Measurements from ENCODE around the gene CELA2A. TPM values are rescaled to one million over a fixed set of nuclear protein-coding genes. Genes with fewer than 3 reads are reported as not detected.
"Not testable (repeated sequence)": the region's sequence is repeated elsewhere in the genome, so short reads cannot be mapped to it uniquely, and the experiment has no call there.

CELA2A gene
- total RNA-seq, 1 donor from 2014 or later: not detected

- DNase-seq (ENCODE audit: missing footprints): no peak
- ATAC-seq: no peak
- intact Hi-C loops (cut with DNase I): no loop called here
These were observed 33.0 kb upstream of the CELA2A start for GRCh38 chr1:15423355-15424077.

GRCh38 chr1:15424146-15424667 is 32.3 kb upstream of the CELA2A start:
- DNase-seq (ENCODE audit: missing footprints): peak; percentile 8
- intact Hi-C loops (cut with DNase I): no loop called here
- ATAC-seq: no peak

- DNase-seq (ENCODE audit: missing footprints): peak; percentile 25
- no peak for ATAC-seq
- intact Hi-C loops (cut with DNase I): no loop called here
These were observed 31.6 kb upstream of the CELA2A start for GRCh38 chr1:15424981-15425380.

GRCh38 chr1:15425521-15425920 is 31.0 kb upstream of the CELA2A start:
- no peak for ATAC-seq
- no peak for DNase-seq (ENCODE audit: missing footprints)
- intact Hi-C loops (cut with DNase I): no loop called here

- DNase-seq (ENCODE audit: missing footprints) (no peak), ATAC-seq (no peak)
- intact Hi-C loops (cut with DNase I): no loop called here
These were observed 30.6 kb upstream of the CELA2A start for GRCh38 chr1:15425958-15426357.

GRCh38 chr1:15426492-15427279 is 29.8 kb upstream of the CELA2A start:
- intact Hi-C loops (cut with DNase I): no loop called here
- DNase-seq (ENCODE audit: missing footprints) (no peak), ATAC-seq (peak; percentile 18)

- DNase-seq (ENCODE audit: missing footprints): no peak
- ATAC-seq: peak; percentile 23
- intact Hi-C loops (cut with DNase I): no loop called here
These were observed 29.3 kb upstream of the CELA2A start for GRCh38 chr1:15427280-15427666.

GRCh38 chr1:15428252-15428651 is 28.3 kb upstream of the CELA2A start:
- peak; percentile 20 for DNase-seq (ENCODE audit: missing footprints)
- ATAC-seq; intact Hi-C loops (cut with DNase I): not testable (repeated sequence)

GRCh38 chr1:15428815-15429435 is 27.6 kb upstream of the CELA2A start:
- ATAC-seq (no peak), DNase-seq (ENCODE audit: missing footprints) (peak; percentile 39)
- intact Hi-C loops (cut with DNase I): no loop called here

- peak; percentile 50 for DNase-seq (ENCODE audit: missing footprints)
- no peak for ATAC-seq
- intact Hi-C loops (cut with DNase I): loop anchor here (5.0 kb wide), 1 partner anchor 73 kb away; no protein-coding TSS in a partner anchor
These were observed 26.8 kb upstream of the CELA2A start for GRCh38 chr1:15429701-15430149.

GRCh38 chr1:15430787-15431570 is 25.6 kb upstream of the CELA2A start:
- ATAC-seq (peak; percentile 67), DNase-seq (ENCODE audit: missing footprints) (peak; percentile 85)
- intact Hi-C loops (cut with DNase I): loop anchor here (1.0 to 5.0 kb wide), 2 partner anchors 71 to 107 kb away; no protein-coding TSS in a partner anchor

- no peak for DNase-seq (ENCODE audit: missing footprints)
- ATAC-seq: no peak
- intact Hi-C loops (cut with DNase I): loop anchor here (1.0 to 5.0 kb wide), 2 partner anchors 71 to 107 kb away; no protein-coding TSS in a partner anchor
These were observed 25.0 kb upstream of the CELA2A start for GRCh38 chr1:15431571-15431948.

- DNase-seq (ENCODE audit: missing footprints): no peak
These were observed 24.2 kb upstream of the CELA2A start for GRCh38 chr1:15432324-15432723.

GRCh38 chr1:15433471-15433870 is 23.1 kb upstream of the CELA2A start:
- DNase-seq (ENCODE audit: missing footprints) (no peak), ATAC-seq (no peak)
- intact Hi-C loops (cut with DNase I): loop anchor here (5.0 kb wide), 1 partner anchor 69 kb away; no protein-coding TSS in a partner anchor

More at GRCh38 chr1:15432324-15432723, 24.2 kb upstream of the CELA2A start:
- intact Hi-C loops (cut with DNase I): loop anchor here (5.0 kb wide), 1 partner anchor 70 kb away; no protein-coding TSS in a partner anchor
- no peak for ATAC-seq

- not testable (repeated sequence) for ATAC-seq; DNase-seq (ENCODE audit: missing footprints)
- intact Hi-C loops (cut with DNase I): loop anchor here (5.0 kb wide), 1 partner anchor 68 kb away; no protein-coding TSS in a partner anchor
These were observed 21.8 kb upstream of the CELA2A start for GRCh38 chr1:15434739-15435138.

- ATAC-seq: no peak
- intact Hi-C loops (cut with DNase I): no loop called here
- no peak for DNase-seq (ENCODE audit: missing footprints)
These were observed 21.1 kb upstream of the CELA2A start for GRCh38 chr1:15435239-15436077.

- DNase-seq (ENCODE audit: missing footprints) (no peak), ATAC-seq (no peak)
- intact Hi-C loops (cut with DNase I): no loop called here
These were observed 19.6 kb upstream of the CELA2A start for GRCh38 chr1:15436881-15437442.
